ENCODE results near the gene MAP1LC3B2.

The MAP1LC3B2 gene

GRCh38 chr12:116626153-116626552, 67.0 kb downstream of the MAP1LC3B2 start:
- Mint-ChIP-seq H3K27ac (no peak overlapping the region), H3K36me3 (no peaks in the 10 kb centered on the region), H3K4me3 (no peak overlapping the region), H3K4me1 (no peaks in the 10 kb centered on the region), H3K9me3 (peaks cover 13% of the 10 kb centered on the region), H3K27me3 (peaks cover 17% of the 10 kb centered on the region)
- no peak for ATAC-seq
